Limb (tissue), 2 donors: ENCODE data around the gene ZNF581.

Experiments used
- DNase-seq, 2 donors: peaks; one replicate each; pipeline ENCODE4 v3.0.0-alpha.2; 2016; ENCODE audit errors: extremely low spot score in 2 of 2

The ZNF581 gene

DNA sequence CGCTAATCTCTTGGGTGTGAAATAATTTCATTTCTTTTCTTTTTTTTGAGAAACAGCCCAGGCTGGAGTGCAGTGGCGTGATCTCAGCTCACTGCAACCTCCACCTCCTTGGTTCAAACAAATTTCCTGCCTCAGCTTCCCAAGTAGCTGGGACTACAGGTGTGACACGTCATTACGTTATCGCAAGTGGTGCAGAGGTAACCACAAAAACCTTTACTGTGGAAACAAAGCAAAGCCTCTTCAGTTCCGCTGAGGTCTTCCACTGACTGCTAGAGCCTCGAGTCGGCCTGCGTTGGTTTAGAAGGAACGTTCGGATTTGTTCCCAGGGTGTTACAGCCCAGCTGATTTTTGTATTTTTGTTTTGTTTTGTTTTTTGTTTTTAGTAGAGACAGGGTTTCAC, 17.1 kb upstream of the ZNF581 start:
- DNase-seq: no peak

DNA sequence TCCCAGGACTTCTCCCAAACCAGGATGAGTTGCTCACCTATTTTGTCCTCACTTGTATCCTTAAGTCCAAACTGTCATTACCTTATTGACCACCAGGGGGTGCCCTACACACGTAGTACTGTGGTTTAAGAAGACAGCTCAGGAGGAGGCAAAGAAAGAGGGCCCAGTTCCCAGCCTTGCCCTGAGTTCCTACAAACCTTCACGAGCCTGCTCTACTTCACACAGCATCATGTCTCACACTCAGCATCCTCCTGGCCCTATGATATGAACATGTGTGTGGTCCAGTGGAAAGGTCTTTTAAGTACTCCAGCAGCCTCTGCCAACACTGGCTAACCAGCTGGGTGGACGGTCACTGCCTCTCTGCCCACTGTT, 11.0 kb upstream of the ZNF581 start:
- peak; percentile 85 to 88 for DNase-seq

DNA sequence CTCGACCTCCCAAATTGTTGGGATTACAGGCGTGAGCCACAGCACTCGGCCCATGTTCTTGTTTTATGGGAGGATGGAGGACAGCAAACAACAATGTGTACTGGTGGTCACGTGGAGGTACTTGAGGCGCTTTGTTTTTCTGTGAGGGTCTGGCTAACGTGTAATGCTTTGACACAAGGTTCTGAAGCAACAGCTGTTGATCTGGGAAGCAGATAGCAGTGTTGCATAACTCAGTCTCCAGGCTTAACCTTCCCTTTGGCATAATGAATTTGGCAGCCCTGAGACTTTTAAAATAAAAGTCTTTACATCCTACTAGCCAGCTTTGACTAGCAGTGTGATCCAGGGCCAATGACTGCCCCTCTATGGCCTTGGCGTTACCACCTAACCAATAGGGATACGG, 9.6 kb upstream of the ZNF581 start:
- DNase-seq: no peak

DNA sequence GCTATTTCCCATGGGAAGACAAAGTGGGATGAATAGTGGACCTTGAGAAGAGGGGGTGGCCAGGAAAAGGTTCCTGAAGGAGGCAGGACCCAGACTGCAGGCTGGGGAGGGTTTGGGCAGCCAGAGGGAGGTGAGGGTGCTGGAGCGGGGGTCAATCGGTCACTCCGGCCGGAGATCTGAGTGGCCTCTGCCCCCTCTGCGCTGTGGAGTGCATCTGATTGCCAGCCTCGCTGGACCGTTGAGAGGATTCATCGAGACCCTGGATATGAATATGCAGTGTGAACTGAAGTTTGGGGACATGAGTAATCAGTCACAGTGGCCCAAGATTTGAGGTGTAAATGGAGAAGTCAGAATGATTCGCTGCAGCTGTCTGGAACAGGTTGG, 8.1 kb upstream of the ZNF581 start:
- no peak for DNase-seq

DNA sequence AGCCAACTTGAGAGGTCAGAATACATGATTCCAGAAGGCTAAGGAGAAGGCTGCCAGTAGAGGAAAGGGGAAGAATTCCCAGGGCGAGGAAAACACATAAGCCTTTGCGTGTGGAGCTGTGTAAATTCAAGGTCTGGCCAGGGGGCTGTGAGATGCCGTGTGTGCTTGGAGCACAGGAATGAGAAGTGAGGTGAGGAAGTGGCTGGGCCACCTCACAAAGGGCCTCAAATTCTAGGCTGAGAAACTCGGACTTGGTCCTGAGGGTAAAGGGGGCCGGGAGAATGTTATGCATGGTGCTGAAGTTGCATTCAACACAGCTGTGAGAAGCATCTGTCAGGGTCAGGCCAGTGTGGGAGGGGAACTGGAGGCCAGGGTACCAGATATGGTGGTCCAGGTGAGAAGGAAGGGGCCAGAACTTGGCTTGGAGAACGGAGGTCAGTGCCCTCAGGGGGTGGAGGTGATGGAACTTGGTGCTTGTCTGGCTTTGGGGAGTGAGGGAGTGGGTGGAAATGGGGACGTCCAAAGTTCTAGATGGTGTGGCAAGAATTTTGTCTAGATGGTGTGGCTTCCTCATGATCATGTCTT, 7.5 kb upstream of the ZNF581 start:
- DNase-seq: no peak

DNA sequence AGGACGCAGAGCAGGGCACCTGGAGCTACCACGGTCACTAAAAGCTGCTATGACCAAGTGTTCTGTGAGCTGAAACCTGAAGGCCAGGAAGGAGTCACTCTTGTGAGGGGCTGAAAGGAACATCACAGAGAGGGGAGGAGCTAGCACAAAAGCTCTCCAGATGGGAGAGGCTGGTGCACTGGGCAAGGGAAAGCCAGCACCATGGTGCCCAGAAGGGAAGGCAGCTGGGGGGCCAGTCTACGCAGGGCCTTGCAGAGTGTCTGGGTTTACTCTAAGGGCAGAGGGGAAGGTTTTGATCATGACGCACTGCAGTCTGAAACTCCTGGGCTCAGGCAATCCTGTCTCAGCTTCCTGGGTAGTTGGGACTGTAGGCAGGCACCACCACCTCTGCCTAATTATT, 6.7 kb upstream of the ZNF581 start:
- no peak for DNase-seq

DNA sequence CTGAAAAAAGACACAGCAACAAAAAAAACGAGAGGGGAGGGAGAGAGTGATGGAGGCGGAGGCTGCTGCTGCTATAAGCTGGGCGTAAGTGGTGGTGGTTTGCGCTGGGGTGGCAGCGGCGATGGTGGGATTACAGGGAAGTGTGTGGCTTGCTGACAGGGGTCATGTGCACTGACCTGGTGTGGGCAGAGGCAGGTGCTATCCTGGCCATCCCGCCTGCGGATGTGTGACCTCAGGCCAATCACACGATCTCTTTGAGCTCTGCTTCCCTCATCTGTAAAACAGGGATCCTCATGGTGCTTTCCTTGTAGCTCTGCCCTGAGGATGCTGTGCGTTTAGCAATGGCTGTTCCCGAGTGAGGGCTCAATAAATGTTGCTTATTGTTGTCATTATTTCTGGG, 5.9 kb upstream of the ZNF581 start:
- no peak for DNase-seq

DNA sequence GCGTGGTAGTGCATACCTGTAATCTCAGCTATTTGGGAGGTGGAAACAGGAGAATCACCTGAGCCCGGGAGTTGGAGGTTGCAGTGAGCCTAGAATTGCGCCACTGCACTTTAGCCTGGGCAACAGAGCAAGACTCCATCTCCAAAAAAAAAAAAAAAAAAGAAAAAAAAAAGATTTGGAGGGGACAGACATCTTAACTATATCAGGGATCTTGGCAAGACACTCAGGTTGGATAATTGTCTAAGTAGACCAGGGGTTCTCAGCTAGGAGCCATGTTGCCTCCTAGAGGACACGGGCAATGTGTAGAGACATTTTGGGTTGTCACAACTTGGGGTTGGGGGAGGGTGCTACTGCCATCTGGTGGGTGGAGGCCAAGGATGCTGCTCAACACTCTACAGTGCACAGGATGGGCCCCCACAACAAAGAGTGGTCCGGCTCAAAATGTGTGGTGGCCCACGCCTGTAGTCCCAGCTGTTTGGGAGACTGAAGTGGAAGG, 4.5 kb upstream of the ZNF581 start:
- peak in 1 of 2 donors; percentile 48 for DNase-seq

DNA sequence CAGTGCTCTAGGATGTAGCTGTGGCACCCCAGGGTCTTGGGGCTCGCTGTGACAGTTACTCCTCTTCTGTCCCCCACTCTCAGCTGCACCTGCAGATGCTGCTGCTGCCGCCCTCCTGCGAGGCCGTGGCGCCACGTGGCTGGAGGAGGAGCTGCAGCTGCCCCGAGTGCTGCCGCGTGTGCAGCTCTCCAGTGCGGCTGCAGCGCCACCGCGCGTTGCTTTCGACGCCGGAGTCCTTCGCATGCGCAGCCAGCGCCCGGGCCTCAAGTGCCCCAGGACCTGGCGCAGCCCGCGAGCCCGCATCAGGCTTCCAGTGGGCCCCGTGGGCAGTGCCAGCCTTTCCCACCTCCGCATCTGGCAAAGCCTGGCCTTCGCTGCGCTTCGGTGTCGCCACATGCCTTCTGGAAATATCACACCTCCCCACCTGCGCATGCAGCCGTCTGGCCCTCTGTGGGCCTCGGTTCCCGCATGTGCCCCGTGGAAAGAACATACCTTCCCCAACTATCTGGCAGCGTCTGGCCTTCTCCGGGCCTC, 3.3 kb upstream of the ZNF581 start:
- peak; percentile 54 to 85 for DNase-seq

DNA sequence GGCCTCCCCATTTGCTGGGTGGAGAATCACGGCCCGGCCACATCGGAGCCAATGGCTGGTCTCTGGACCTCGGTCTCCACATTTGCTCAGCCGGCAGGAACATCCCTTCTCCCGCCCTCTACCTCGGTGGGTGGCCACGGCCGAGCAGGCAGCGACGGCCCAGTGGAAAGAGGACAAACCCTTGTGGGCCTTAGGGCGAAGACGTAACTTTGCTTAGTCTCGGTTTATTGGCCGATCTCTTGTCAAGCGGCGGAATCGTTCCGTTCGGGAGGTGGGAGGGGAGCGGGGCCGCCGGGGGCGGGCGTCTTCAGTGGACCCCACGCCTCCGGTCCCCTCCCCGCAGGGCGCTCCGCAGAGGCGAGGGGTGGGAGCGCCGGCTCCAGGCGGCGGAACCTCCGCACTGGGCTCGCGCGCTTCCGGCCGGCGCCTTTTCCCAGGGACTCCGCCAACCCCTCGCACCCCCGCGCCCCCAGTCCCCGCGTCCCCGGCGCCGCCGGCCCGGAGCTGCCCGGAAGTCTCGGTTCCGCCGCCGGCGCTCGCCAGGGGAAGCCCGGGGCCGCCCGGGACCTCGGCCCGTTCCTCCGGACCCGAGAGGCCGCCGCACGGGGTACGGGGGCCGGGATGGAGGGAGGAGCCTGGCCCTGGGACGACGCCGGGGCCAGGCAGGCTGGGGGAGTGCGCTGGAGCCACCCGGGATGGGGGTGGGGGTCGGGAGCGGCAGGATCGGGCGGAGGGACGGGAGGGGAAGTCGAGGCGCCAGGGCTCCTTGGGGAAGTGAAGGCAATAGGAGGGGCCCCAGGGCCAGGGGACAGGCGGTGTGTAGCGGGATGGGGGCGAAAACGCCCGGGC, 2.6 kb upstream of the ZNF581 start, which contains the start of gene ZNF580:
TSS of gene ZNF580 (plus strand) at position 426 of the 849 bp plus-strand sequence. CDS start 1,507 bp downstream, outside the sequence.
- peak; percentile 75 to 86 for DNase-seq

DNA sequence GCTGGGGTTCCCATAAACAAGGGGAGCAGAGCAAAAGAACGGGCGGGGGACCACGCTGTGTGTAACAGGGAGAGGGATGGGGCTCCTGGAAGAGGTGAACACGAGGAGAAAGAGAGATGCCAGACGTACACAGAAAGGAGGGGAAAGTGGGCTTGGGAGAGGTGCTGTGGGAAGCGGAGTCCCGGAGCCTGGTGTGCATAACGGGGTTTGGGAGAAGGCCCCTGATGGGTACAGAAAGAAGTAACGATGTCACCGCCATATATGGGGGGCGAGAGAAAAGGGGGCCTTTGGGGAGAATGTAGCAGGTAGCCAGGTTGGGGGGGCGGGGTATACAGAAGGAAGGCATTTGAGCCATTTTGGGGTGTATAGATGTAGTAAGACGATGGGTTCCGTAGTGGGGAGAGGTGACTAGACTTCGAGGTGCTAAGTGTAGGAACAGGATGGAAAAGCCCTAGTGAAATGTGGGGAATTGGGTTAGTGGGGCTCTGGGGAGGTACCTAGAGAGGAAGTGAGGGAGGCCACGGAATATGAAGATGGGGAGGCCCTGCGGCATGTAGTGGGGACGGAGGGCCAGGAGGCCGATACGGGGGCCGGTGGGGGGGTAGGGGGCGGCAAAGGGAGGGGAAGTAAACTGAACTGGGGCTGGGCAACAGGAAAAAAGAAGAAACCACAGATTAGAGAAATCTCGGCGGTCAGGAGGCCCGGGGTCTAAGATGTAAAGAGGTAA, 1.9 kb upstream of the ZNF581 start:
- DNase-seq: no peak

DNA sequence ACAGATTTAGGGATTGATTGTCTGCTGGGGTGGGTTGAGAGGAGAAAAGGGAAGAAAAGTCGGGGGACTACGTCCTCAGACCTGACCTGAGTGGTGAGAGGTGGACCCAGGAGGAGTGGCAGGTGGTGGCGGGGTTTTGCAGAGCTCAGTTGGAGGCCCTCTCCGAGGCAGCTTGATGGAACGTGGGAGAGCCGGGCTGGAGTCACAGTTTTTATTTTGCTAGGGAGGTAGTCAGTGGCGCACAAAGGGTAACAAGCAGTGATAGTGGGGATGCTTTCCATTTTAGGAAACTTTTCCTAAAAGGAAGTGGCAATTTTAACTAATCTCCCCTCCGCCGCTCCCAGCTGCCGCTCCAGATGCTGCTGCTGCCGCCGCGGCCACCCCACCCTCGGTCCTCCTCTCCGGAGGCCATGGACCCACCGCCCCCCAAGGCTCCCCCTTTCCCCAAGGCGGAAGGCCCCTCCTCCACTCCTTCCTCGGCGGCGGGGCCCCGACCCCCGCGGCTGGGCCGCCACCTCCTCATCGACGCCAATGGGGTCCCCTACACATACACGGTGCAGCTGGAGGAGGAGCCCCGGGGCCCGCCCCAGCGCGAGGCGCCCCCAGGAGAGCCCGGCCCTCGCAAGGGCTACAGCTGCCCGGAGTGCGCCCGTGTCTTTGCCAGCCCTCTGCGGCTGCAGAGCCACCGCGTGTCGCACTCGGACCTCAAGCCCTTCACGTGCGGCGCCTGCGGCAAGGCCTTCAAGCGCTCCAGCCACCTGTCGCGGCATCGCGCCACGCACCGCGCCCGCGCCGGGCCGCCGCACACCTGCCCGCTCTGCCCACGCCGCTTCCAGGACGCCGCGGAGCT, 1.1 kb upstream of the ZNF581 start:
- peak in 1 of 2 donors; percentile 48 for DNase-seq

DNA sequence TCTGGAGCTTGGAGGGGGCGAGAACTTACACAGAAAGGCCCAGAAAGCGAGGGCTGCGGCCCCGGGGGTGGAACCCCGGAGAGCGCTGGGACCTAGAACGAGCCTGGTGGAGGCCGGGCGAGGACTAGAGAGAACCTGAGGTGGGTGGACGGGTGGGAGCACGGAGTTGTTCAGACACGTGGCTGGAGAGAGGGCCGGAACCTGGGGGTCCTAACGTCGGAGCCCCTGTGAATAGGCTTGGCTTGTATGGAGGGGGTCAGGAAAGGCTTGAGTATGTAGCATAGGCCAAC, 383 bp downstream of the ZNF581 start:
- no peak for DNase-seq

DNA sequence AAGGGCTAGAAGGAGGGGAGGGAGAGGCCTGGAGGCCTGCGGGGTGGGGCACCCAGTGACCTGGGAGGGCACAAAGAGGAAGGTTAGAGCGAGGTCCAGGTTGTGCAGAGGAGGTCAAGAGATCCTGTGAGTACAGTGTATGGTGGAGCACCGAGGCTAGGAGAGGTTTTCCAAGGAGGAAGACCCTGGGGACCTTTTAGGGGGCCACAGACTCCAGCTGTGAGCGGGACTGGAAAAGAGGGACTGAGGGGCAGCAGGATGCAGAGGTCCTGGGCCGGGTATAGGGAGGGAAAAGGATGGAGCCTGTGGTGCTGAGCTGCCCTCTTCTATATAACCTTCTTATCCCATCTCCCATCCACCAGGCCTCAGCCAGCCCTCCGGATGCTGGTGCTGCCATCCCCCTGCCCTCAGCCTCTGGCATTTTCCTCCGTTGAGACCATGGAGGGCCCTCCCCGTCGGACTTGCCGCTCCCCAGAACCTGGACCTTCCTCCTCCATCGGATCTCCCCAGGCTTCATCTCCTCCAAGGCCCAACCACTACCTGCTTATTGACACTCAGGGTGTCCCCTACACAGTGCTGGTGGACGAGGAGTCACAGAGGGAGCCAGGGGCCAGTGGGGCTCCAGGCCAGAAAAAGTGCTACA, 863 bp downstream of the ZNF581 start:
- DNase-seq: no peak

DNA sequence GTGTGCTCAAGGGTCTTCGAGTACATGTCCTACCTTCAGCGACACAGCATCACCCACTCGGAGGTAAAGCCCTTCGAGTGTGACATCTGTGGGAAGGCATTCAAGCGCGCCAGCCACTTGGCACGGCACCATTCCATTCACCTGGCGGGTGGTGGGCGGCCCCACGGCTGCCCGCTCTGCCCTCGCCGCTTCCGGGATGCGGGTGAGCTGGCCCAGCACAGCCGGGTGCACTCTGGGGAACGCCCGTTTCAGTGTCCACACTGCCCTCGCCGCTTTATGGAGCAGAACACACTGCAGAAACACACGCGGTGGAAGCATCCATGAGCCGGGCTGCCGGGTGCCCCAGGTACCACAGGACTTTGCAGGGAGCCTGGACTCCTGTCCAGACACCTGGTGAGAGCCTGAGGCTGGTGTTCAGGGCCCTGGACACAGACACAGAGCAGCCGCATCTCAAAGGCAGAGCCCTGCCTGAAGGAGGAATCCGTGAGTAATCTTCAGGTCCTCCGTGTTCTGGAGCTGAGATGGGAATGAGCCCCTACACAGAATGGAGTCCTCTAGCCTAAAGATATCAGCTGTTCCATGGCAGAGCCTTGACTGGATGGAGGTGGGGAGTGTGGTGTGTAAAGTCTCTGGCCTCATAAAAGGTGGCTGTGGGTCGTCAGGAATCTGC, 1.5 kb downstream of the ZNF581 start:
- no peak for DNase-seq

DNA sequence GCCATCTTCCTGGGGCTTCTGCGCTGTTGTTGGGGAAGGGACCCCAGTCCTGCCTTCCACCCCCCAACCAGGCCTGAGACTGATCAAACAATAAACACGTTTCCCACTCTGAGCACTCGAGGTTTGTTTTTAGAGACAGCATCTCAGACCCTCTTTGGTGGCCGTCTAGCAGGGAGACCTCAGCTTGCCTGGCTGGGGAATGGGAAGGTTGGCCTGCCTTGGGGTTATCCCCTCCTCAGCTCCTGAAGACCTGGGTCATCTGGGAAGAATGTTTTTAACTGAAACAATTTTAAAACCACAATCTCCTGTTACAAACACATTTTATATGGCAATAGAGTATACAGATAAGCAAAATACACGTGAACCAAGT, 2.0 kb downstream of the ZNF581 start:
- DNase-seq: no peak

DNA sequence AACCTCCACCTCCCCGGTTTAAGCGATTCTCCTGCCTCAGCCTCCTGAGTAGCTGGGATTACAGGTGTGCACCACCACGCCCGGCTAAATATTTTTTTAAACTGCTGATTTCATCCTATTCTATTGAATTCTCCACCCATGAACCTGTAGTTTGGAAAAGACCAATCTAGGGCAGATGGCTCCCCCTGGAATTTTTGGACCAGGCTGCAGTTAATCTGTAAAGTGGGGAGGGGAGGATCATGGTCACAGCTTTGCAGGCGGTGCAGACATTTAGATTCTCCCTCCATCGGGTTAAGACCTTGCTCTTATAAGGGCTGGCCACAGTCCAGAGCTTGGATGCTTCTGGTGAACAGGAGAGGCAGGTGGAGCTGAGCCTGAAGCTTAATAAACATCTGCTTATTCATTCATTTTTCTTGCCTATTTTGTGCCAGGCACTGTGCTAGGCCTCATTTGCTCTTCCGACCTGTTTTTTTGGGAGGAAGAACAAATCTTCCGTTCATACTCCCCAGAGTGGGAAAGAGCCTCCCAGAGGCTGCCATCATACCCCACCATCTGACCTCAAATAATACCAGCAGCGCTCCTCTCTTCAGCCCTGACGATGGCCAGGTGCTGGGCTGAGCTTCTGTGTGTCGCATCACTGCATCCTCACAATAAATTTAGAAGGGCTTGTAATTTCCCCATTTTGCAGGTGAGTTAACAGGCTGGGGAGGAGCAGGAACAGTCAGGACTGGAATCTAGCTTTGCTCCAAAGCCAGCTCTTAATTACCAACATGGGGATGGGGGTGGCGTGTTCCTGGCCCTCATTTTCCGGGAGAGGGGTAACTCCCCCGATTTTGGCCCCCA, 3.7 kb downstream of the ZNF581 start:
- no peak for DNase-seq

DNA sequence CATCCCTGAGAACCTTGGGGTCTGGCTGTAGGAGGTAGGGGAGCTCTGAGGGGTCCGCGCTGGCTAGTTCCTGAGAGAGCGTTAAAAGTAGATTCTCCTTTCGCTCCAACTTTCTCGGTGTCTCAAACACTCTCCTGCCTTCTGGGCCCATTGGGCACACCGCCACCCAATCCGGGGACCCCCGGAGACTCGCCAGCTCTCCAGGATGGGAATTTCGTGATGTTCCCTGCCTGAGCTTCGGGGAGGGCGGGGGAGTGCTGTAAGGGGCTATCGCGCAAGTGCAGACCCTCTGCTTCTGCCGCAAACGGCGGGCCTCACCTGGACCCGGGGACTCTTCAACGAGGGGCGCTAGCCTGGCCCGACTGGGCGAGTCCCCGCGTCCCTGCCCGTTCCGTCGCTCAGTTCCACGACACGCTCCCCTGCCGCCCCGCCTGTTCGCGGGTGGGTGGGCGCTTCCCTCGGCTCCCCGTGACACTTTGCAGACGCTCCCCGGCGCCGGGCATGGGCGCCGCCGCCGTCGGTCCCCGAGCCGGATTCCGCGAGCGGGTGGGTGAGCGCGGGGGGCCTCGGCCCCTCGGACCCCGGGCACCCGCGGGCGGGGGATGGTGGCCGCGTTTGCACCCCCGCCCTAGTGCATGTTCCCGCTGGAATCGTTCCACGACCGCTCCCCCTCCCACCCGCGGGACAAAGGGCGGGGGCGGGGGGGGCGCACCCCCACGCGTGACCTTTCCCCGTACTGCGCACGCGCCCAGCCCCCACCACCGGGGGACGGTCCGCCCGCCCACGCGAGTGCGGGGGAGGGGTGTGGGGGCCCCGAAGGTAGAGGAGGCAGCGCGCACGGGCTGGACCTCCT, 4.5 kb downstream of the ZNF581 start, which contains the start of gene CCDC106:
TSS of gene CCDC106 (plus strand) at position 481 of the 853 bp plus-strand sequence. CDS start 835 bp downstream, outside the sequence.
- DNase-seq: peak; percentile 80 to 90
